HFF-Myc (cell line): ENCODE data around the gene NACC1.

Source experiments
- DNase-seq: peaks from one replicate; pipeline ENCODE4 v3.0.0-alpha.2; 2011; ENCODE audit warnings: low read depth; ENCODE audit errors: extremely low read depth
- H3K4me3 ChIP-seq: replicated peaks from 2 replicates; pipeline ENCODE4 v1.5.1; 2011; ENCODE audit warnings: low read depth, mild to moderate bottlenecking, control low read depth, low read length
- CTCF ChIP-seq: IDR thresholded peaks from 2 replicates; pipeline ENCODE4 v1.5.1; 2012; ENCODE audit warnings: mild to moderate bottlenecking, low read depth, low read length, control low read depth; ENCODE audit errors: missing control alignments

Gene NACC1

GRCh38 chr19:13079542-13079986, 38.5 kb upstream of the NACC1 start:
- peak overlapping the region; percentile 15 for H3K4me3 ChIP-seq
- peak; percentile 83 for DNase-seq
- no peak for TF ChIP-seq CTCF

- no peak for DNase-seq
- TF ChIP-seq CTCF = peak; percentile 37
- H3K4me3 ChIP-seq = no peak overlapping the region
These were observed 35.7 kb upstream of the NACC1 start for GRCh38 chr19:13082192-13083007.

GRCh38 chr19:13083008-13083404, 35.1 kb upstream of the NACC1 start:
- TF ChIP-seq CTCF = no peak
- no peak overlapping the region for H3K4me3 ChIP-seq
- no peak for DNase-seq

- no peak overlapping the region for H3K4me3 ChIP-seq
- no peak for DNase-seq
- no peak for TF ChIP-seq CTCF
These were observed 34.4 kb upstream of the NACC1 start for GRCh38 chr19:13083627-13084026.

GRCh38 chr19:13085666-13086065, 32.4 kb upstream of the NACC1 start:
- no peak overlapping the region for H3K4me3 ChIP-seq
- no peak for TF ChIP-seq CTCF
- no peak for DNase-seq

- TF ChIP-seq CTCF = no peak
- H3K4me3 ChIP-seq = no peak overlapping the region
- DNase-seq = no peak
These were observed 31.7 kb upstream of the NACC1 start for GRCh38 chr19:13086341-13086740.
